K562 (cell line): ENCODE measurements around the gene C16orf90. TPM values are rescaled to one million over a fixed set of nuclear protein-coding genes. Genes with fewer than 3 reads are reported as not detected.

Experiments used
- ATAC-seq: fragments of 200-7000 bp; cut with Tn5 transposase; 3 replicates; pipeline ENCODE4 v1.9.1; 2020; ENCODE audit warnings: moderate library complexity
- BruUV-seq: library from RNA; stranded (reverse); fragments of 400-500 nt; replicated peaks from 2 replicates; lab custom pipeline; 2021; lab: Mats Ljungman, UMichigan
- CTCF ChIA-PET: fragments of 300-600 bp; formaldehyde crosslinking; extraction: SDS; loops from one replicate; lab custom pipeline; 2021; ENCODE audit warnings: low intra/inter-chr PET ratio; lab: Yijun Ruan, JAX
- POLR2A ChIA-PET: fragments of 300-600, 350-650 bp; sonication (Branson Sonifier 250); formaldehyde crosslinking; extraction: SDS; loops from one replicate; lab custom pipeline; 2021; ENCODE audit warnings: antibody characterized with exemption, inconsistent platforms; lab: Yijun Ruan, JAX
- DNase-seq, 4 experiments: peaks; one replicate each; pipeline versions ENCODE4 v3.0.0 to v3.0.0-alpha.2; 2011 to 2018; ENCODE audit warnings: low spot score in 3 of 4, mixed read lengths in 3 of 4; ENCODE audit errors: extremely low read depth in 1 of 4
- FAIRE-seq: peaks from 2 replicates; lab custom pipeline; 2011; peaks lifted over from hg19 to GRCh38; lab: Jason Lieb, UNC
- H2AFZ ChIP-seq: 2 replicates; pipeline ENCODE4 v1.6.0; 2011; ENCODE audit warnings: low read depth, low read length, control low read depth, inconsistent platforms
- H3K27ac ChIP-seq: fragments of 200-600 bp; 3 replicates; pipeline ENCODE4 v1.8.0; 2011; ENCODE audit warnings: low read depth, mild to moderate bottlenecking, control low read depth, inconsistent platforms, low read length, moderate library complexity, mixed read lengths; ENCODE audit errors: extremely low read depth
- H3K27me3 ChIP-seq, 2 experiments: fragments of 300-600 bp in 1 of 2; 2 replicates in 1 of 2; 3 replicates in 1 of 2; pipeline versions ENCODE4 v1.6.0 to v1.8.0; 2011; ENCODE audit warnings: inconsistent platforms in 2 of 2, low read length in 2 of 2, mild to moderate bottlenecking in 1 of 2, mixed read lengths in 1 of 2, moderate library complexity in 1 of 2; ENCODE audit not compliant: control insufficient read depth in 2 of 2, insufficient read depth in 2 of 2
- H3K36me3 ChIP-seq: fragments of 300-600 bp; 3 replicates; pipeline ENCODE4 v1.8.0; 2011; ENCODE audit warnings: mild to moderate bottlenecking, low read length, inconsistent platforms; ENCODE audit not compliant: control insufficient read depth, insufficient read depth
- H3K4me1 ChIP-seq, 2 experiments: fragments of 200-600 bp in 1 of 2; replicated peaks in 1 of 2; 2 replicates in 1 of 2; 3 replicates in 1 of 2; pipeline versions ENCODE4 v1.5.1 to v1.8.0; 2011; ENCODE audit warnings: inconsistent platforms in 2 of 2, low read length in 2 of 2, mild to moderate bottlenecking in 1 of 2, mixed read lengths in 1 of 2, moderate library complexity in 1 of 2; ENCODE audit not compliant: control insufficient read depth in 2 of 2, insufficient read depth in 2 of 2
- H3K4me2 ChIP-seq: 2 replicates; pipeline ENCODE4 v1.6.1; 2011; ENCODE audit warnings: low read length, control low read depth, inconsistent platforms, mixed read lengths; ENCODE audit not compliant: insufficient read depth
- H3K4me3 ChIP-seq: fragments of 200-600 bp; sonication (generic), shearing (Covaris generic); 2 replicates; pipeline ENCODE4 v1.5.1; 2016; ENCODE audit warnings: control low read depth, inconsistent platforms
- H3K79me2 ChIP-seq: fragments of 200-600 bp; 3 replicates; pipeline ENCODE4 v1.8.0; 2011; ENCODE audit warnings: low read length, inconsistent platforms; ENCODE audit not compliant: control insufficient read depth, insufficient read depth
- H3K9ac ChIP-seq, 2 experiments: 2 replicates each; pipeline versions ENCODE4 v1.6.0 to v1.6.1; 2011; ENCODE audit warnings: low read depth in 2 of 2, low read length in 2 of 2, control low read depth in 1 of 2, inconsistent platforms in 1 of 2, mild to moderate bottlenecking in 1 of 2, mixed read lengths in 1 of 2; ENCODE audit not compliant: insufficient read depth in 1 of 2
- H3K9me1 ChIP-seq: one replicate; pipeline ENCODE4 v1.6.0; 2011; ENCODE audit warnings: inconsistent platforms, mild to moderate bottlenecking, low read length, moderate library complexity; ENCODE audit not compliant: control insufficient read depth, insufficient read depth
- H3K9me3 ChIP-seq: replicated peaks from 2 replicates; pipeline ENCODE4 v1.5.1; 2011; ENCODE audit warnings: low read depth, low read length, inconsistent platforms; ENCODE audit not compliant: control insufficient read depth, insufficient read depth
- H4K20me1 ChIP-seq: replicated peaks from 2 replicates; pipeline ENCODE4 v1.6.1; 2011; ENCODE audit warnings: low read length, inconsistent platforms, mixed read lengths; ENCODE audit not compliant: control insufficient read depth, insufficient read depth
- DNMT1 ChIP-seq: fragments of 450-650 bp; IDR thresholded peaks from 2 replicates; pipeline ENCODE4 v1.6.1; 2016; ENCODE audit warnings: antibody characterized with exemption, mild to moderate bottlenecking
- ELK3 ChIP-seq: fragments of 450-650 bp; formaldehyde crosslinking; IDR thresholded peaks from 2 replicates; pipeline ENCODE4 v1.4.0; 2020; ENCODE audit warnings: mild to moderate bottlenecking
- WGBS: fragments of 100-300 bp; shearing (Covaris generic); methylation state at CpG from one replicate; pipeline ENCODE4 v1.1.6; 2016; ENCODE audit warnings: low coverage, mixed read lengths; ENCODE audit not compliant: insufficient coverage; ENCODE audit errors: missing lambda C conversion rate; 5-methylcytosine and 5-hydroxymethylcytosine counted together
- in situ Hi-C: fragments of 300-500 bp; cut with MboI; formaldehyde crosslinking; loops from 4 replicates; pipeline ENCODE4 v1.15.0; 2018; ENCODE audit warnings: inconsistent platforms, mixed read lengths
- intact Hi-C: fragments of 100-400 bp; cut with micrococcal nuclease; formaldehyde crosslinking; loops from 2 replicates; pipeline ENCODE4 v1.14.2; 2022
- polyA plus RNA-seq, 8 experiments: library from polyadenylated mRNA; depleted of rRNA in 4 of 8; stranded (reverse) in 5 of 8; unstranded in 3 of 8; fragments of >200 nt; fragmentation: Nextera tagmentation in 2 of 8; fragmentation: Illumina TruSeq in 1 of 8; extraction: Ambion mirVana in 2 of 8; extraction: Trizol in 1 of 8; gene quantifications; 2 replicates each; pipeline versions ENCODE4 v1.2.1 to v1.2.3, GENCODE V29; 2011 to 2014; ENCODE audit warnings: inconsistent platforms in 1 of 8, missing spikeins in 1 of 8
- total RNA-seq, 7 experiments: library from RNA; depleted of rRNA in 6 of 7; stranded (reverse); fragments of >200 nt in 6 of 7; fragmentation: Illumina TruSeq in 2 of 7; extraction: Trizol in 2 of 7; gene quantifications; 2 replicates each; pipeline versions ENCODE4 v1.2.1 to v1.2.3, GENCODE V29; 2011 to 2021; ENCODE audit warnings: low replicate concordance in 1 of 7

C16orf90 gene
- total and polyA plus RNA-seq, 9 of the 15 experiments (the other 6 are each of a cell fraction or from before 2014, with no cell fraction given) = not detected

DNA sequence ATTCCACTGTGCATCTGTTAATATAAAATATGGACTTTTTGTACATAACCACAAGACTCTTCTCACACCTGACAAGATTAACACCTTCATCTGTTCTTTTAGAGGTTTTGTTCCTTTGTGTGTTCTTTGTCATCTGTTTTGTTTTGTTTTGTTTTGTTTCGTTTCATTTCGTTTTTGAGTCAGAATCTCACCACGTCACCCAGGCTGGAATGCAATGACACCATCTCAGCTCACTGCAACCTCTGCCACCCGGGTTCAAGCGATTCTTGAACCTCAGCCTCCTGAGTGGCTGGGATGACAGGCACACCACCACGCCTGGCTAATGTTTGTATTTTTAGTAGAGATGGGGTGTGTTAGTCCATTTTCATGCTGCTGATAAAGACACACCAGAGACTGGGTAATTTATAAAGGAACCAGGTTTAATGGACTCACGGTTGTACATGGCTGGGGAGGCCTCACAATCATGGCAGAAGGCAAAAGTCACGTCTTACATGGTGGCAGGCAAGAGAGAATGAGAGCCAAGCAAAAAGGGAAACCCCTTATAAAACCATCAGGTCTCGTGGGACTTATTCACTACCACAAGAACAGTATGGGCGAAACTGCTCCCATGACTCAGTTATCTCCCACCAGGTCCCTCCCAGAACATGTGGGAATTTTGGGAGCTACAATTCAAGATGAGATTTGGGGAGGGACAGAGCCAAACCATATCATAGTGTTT lies 22.3 kb downstream of the C16orf90 start:
- peak; percentile 40 for FAIRE-seq
- H3K27me3 ChIP-seq = no peaks in the 10 kb centered on the region
- intact Hi-C loops = no loop called here
- H3K4me1 ChIP-seq = peaks cover 6 to 22% of the 10 kb centered on the region in 2 experiments; a peak in 4 of 5 replicates
- H3K9ac ChIP-seq = no peak overlapping the region
- WGBS = 75% methylated on average over 10 of the region's 10 CpGs
- BruUV-seq = no TSS peak
- H3K4me2 ChIP-seq = no peak overlapping the region
- H2AFZ ChIP-seq = no peak overlapping the region
- ChIA-PET CTCF (no interaction called here), POLR2A (no interaction called here)
- H3K79me2 ChIP-seq = peaks cover 34% of the 10 kb centered on the region
- H3K36me3 ChIP-seq = no peaks in the 10 kb centered on the region; the same call in 2 of the 3 replicates
- DNase-seq = no peak
- ATAC-seq = no peak
- peaks cover 20% of the 10 kb centered on the region for H4K20me1 ChIP-seq
- no peaks in the 10 kb centered on the region for H3K9me3 ChIP-seq
- TF ChIP-seq ELK3 (CRISPR knock-in tag) (no peak), DNMT1 (no peak)
- no peak overlapping the region for H3K4me3 ChIP-seq
- in situ Hi-C loops = no loop called here
- H3K27ac ChIP-seq = no peak overlapping the region
- peaks cover 2% of the 10 kb centered on the region for H3K9me1 ChIP-seq
